Measurements from ENCODE around the gene ETHE1.

ETHE1 gene

GRCh38 chr19:43462785-43463380, 64.1 kb downstream of the ETHE1 start:
- DNase-seq: no peak

GRCh38 chr19:43462383-43462782, 64.6 kb downstream of the ETHE1 start:
- no peak for DNase-seq

- no peak for DNase-seq
These were observed 65.7 kb downstream of the ETHE1 start for GRCh38 chr19:43461303-43461702.

GRCh38 chr19:43460362-43461016, 66.5 kb downstream of the ETHE1 start:
- no peak for DNase-seq

- no peak for DNase-seq
These were observed 69.2 kb downstream of the ETHE1 start for GRCh38 chr19:43457809-43458208.

Data from activated CD8-positive, alpha-beta memory T cell treated with anti-CD3 and anti-CD28 coated beads, Interleukin-2, amount 50 U/mL, for 4 hours (primary cell).